Colonic mucosa (tissue), 4 donors: ENCODE results near the gene KHDRBS1. TPM values are rescaled to one million over a fixed set of nuclear protein-coding genes. Genes with fewer than 3 reads are reported as not detected.
A peak's percentile ranks its signal among the peaks of the same experiment; 100 is the strongest.

ENCODE experiments used
- DNase-seq: peaks from one replicate; pipeline ENCODE4 v3.0.0-alpha.2; 2020
- H3K27ac ChIP-seq: fragments of 200-600 bp; one replicate; pipeline ENCODE4 v1.8.0; 2021
- H3K27me3 ChIP-seq: fragments of 200-600 bp; one replicate; pipeline ENCODE4 v1.8.0; 2021
- H3K36me3 ChIP-seq: fragments of 200-600 bp; one replicate; pipeline ENCODE4 v1.8.0; 2021
- H3K4me1 ChIP-seq: fragments of 200-600 bp; one replicate; pipeline ENCODE4 v1.8.0; 2021; ENCODE audit warnings: mild to moderate bottlenecking
- H3K4me3 ChIP-seq: fragments of 200-600 bp; one replicate; pipeline ENCODE4 v1.8.0; 2021
- H3K9ac ChIP-seq, 2 donors: one replicate each; pipeline ENCODE4 v1.7.0; 2013; ENCODE audit warnings: control low read depth in 2 of 2, low read depth in 2 of 2, low read length in 2 of 2
- H3K9me3 ChIP-seq: fragments of 200-600 bp; one replicate; pipeline ENCODE4 v1.8.0; 2021
- CTCF ChIP-seq: fragments of 200-600 bp; IDR thresholded peaks from one replicate; pipeline ENCODE4 v1.8.0; 2022; ENCODE audit warnings: antibody characterized with exemption, mild to moderate bottlenecking
- intact Hi-C: fragments of 100-400 bp; cut with DNase I; formaldehyde crosslinking; loops from one replicate; pipeline ENCODE4 v1.14.1; 2022
- total RNA-seq, 2 donors: library from RNA; stranded (reverse); fragmentation: NEBNext Ultra II Directional in 1 of 2; extraction: Animal tissue kit (Norgen Biotek cat#: 25700) in 1 of 2; gene quantifications; one replicate each; pipeline ENCODE4 v1.2.1, GENCODE V29; 2021
- donor health status: healthy.
- donor health status: DM: no; HTN: no; CAD: no.
- donor health status: DM: no; HTN: no; CAD: no.

The KHDRBS1 gene
- total RNA-seq, 2 donors from 2014 or later = 105 to 147 TPM

GRCh38 chr1:31978843-31979400 lies 34.7 kb upstream of the KHDRBS1 start:
- DNase-seq = no peak
- no peak for TF ChIP-seq CTCF
- intact Hi-C loops = loop anchor here (10.0 kb wide), 1 partner anchor 86 kb away; no protein-coding TSS in a partner anchor
- Histone ChIP-seq H3K4me1 (no peaks in the 10 kb centered on the region), H3K9me3 (no peaks in the 10 kb centered on the region), H3K9ac (no peak overlapping the region), H3K36me3 (no peaks in the 10 kb centered on the region), H3K27me3 (no peaks in the 10 kb centered on the region), H3K27ac (no peak overlapping the region), H3K4me3 (no peak overlapping the region)

- no peak overlapping the region for H3K9ac ChIP-seq
- H3K27me3 ChIP-seq = no peaks in the 10 kb centered on the region
- no peak overlapping the region for H3K4me3 ChIP-seq
- H3K9me3 ChIP-seq = no peaks in the 10 kb centered on the region
- H3K36me3 ChIP-seq = no peaks in the 10 kb centered on the region
- no peak overlapping the region for H3K27ac ChIP-seq
- no peaks in the 10 kb centered on the region for H3K4me1 ChIP-seq
- TF ChIP-seq CTCF = no peak
- DNase-seq = no peak
- intact Hi-C loops = no loop called here
These were observed 32.7 kb upstream of the KHDRBS1 start for GRCh38 chr1:31980835-31981455.

- no peaks in the 10 kb centered on the region for H3K36me3 ChIP-seq
- no peak for TF ChIP-seq CTCF
- H3K9me3 ChIP-seq = no peaks in the 10 kb centered on the region
- H3K27ac ChIP-seq = no peak overlapping the region
- H3K4me1 ChIP-seq = no peaks in the 10 kb centered on the region
- DNase-seq = no peak
- intact Hi-C loops = no loop called here
- H3K27me3 ChIP-seq = no peaks in the 10 kb centered on the region
- H3K9ac ChIP-seq = no peak overlapping the region
- no peak overlapping the region for H3K4me3 ChIP-seq
These were observed 32.2 kb upstream of the KHDRBS1 start for GRCh38 chr1:31981456-31981839.

GRCh38 chr1:31981972-31982371 lies 31.7 kb upstream of the KHDRBS1 start:
- Histone ChIP-seq H3K27me3 (no peaks in the 10 kb centered on the region), H3K4me3 (no peak overlapping the region), H3K9me3 (no peaks in the 10 kb centered on the region), H3K4me1 (no peaks in the 10 kb centered on the region), H3K27ac (no peak overlapping the region), H3K36me3 (no peaks in the 10 kb centered on the region), H3K9ac (no peak overlapping the region)
- intact Hi-C loops = no loop called here
- DNase-seq = no peak
- no peak for TF ChIP-seq CTCF

GRCh38 chr1:31984419-31985347 lies 29.0 kb upstream of the KHDRBS1 start:
- H3K9ac ChIP-seq = peak overlapping the region; percentile 18 to 23

More at GRCh38 chr1:31984419-31985347, 29.0 kb upstream of the KHDRBS1 start:
- no peak overlapping the region for H3K27ac ChIP-seq
- H3K9me3 ChIP-seq = no peaks in the 10 kb centered on the region
- no peaks in the 10 kb centered on the region for H3K27me3 ChIP-seq
- H3K4me1 ChIP-seq = no peaks in the 10 kb centered on the region
- H3K4me3 ChIP-seq = no peak overlapping the region
- intact Hi-C loops = no loop called here
- no peak for DNase-seq
- H3K36me3 ChIP-seq = no peaks in the 10 kb centered on the region
- no peak for TF ChIP-seq CTCF
